HG03575 (cell line): ENCODE measurements around the gene CBY1.

Experiments used
- ATAC-seq: cut with Tn5 transposase; IDR thresholded peaks from one replicate; pipeline ENCODE4 v1.9.1; 2021; ENCODE audit not compliant: unreplicated experiment, insufficient number of reproducible peaks, low FRiP score; ENCODE audit errors: extremely low read depth

Gene CBY1

DNA sequence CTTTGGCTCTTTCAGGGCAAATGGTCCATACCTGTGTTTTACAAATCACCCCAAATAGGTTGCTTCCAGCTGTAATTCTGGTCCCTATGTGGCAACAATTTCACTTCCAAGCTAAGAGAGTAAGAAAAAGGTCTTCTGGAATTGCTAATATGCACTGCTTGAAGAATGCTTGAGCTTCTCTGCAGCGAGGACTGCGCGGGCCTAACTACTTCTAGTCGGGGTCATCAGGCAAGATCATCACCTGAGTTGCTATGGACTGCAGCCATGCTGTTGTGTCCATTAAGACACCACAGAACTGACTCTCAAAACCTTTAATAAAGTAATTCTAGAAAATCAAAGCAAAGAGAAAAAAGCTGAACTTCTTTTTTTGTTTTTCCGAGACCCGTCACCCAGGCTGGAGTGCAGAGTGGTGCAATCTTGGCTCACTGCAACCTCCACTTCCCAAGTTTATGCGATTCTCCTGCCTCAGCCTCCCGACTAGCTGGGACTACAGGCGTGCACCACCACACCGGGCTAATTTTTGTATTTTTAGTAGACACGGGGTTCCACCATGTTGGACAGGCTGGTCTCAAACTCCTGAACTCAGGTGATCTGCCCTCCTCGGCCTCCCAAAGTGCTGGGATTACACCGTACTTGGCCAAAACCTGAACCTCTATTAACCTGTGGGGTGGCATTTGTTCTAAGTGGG, 42.1 kb downstream of the CBY1 start:
- ATAC-seq, result no peak

DNA sequence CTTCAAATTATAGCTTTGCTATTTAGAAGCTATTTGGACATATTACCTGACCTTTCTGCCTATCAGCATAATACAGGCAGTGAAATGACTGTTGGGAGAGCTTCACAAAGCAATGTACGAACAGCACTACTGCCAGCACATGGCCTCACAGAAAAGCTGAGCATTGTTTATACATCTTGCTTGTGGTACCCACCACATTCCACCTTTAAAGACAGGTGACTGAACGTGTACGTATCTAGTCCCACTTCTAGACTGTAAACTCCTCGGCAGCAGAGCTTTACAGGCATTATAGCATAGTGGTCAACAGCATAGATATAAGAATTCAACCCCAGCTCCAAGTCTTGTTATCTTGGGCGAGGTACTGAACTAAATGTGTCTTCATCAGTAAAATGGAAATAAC, 42.7 kb downstream of the CBY1 start:
- ATAC-seq, result no peak

DNA sequence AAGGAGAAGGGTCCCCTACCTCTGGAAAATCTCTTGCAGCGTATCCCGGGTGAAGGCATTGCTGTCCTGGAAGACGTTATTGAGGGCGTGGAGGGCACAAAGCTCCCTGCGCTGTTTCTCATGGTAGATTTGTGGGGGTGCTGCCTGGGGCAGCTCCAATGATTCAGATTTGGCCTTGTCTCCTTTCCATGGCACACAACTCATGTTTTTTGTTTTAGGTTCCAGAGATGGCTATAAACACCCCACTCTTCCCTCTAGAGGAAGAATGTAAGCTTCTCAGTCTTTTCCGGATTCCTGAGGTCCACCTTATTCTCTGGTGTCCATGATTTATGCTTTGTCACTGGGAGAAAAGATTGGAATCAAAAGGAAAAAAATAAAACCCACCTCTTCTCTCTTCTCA, 43.3 kb downstream of the CBY1 start:
- ATAC-seq, result no peak

DNA sequence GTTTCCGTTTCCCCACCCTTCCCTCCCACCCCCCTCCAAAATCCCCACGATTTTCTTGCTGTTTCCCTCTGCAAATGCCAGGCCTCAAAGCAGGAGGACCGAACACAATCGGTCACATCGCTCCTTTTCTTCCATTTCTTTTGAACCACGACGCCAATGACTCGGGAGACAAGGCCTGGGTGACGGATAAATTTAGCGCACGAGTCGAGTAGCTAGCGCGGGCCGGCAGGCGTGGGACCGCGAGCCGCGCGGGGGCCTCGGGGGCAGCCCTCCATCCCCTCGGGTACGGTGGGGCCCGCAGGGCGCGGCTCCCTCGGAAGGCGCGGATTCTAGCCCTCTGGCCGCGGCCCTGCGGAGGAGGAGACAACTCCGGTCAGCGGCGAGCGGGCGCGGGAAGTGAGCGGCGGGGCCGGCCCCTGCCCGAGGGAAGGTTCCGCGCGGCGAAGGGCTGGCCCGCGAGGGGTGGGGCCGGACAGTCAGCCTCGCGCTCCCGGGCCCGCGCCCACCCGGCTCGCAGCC, 43.9 kb downstream of the CBY1 start:
- ATAC-seq, result no peak

DNA sequence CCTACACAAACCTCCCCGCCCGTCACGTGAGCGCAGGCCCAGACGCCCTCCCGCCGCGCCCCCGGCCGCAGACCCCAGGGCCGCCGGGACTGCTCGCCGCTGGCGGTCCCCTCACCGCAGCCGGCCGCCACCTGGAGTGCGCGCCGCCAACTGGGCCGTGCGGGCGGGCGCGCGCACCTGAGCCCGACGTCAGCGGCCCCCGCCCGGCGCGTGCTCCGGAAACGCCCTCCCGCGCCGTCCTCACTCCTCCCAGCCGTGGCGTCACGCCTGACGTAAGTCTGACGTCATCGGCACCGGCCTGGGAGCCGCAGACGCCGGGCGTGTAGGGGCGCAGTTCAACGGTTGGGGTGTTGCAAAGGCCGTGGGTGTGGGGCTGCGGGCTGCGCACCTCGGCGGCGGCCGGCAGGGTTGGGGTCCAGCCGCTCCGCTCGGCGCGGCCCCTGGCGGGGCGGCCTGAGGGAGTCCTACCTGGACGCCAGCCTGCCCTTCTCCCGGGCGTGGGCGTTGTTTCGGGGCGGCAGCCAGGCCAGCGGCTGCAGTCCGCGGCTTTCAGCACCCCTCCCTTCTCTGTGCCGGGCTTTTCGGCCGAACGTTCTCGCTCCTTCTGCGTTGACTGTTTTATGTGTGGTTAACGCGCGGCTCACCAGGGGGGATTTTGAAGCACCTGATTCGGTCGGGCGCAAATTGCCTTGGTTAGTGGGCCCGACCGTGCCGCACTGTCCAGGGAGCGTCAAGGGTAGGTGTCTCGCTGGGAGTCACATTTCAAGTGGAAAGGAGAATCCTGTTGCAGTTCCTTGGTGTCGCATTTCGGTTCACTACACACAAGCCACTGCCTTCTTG, 44.6 kb downstream of the CBY1 start, which contains the start of gene JOSD1:
TSS of gene JOSD1 (minus strand) at position 155 of the 840 bp plus-strand sequence. CDS start 956 bp downstream, outside the sequence.
- ATAC-seq, result no peak

- no peak for ATAC-seq
These were observed 48.3 kb downstream of the CBY1 start for GRCh38 chr22:38704654-38705234.

- peak; percentile 53 for ATAC-seq
These were observed 49.0 kb downstream of the CBY1 start, which contains the start of gene GTPBP1 for GRCh38 chr22:38705235-38706100. Gene GTPBP1, plus strand, starts transcription at chr22:38705944. Its CDS starts 12 bp downstream, at chr22:38705956.

- ATAC-seq, result no peak
These were observed 49.9 kb downstream of the CBY1 start for GRCh38 chr22:38706101-38706900.

GRCh38 chr22:38706901-38707195, 50.4 kb downstream of the CBY1 start:
- no peak for ATAC-seq

DNA sequence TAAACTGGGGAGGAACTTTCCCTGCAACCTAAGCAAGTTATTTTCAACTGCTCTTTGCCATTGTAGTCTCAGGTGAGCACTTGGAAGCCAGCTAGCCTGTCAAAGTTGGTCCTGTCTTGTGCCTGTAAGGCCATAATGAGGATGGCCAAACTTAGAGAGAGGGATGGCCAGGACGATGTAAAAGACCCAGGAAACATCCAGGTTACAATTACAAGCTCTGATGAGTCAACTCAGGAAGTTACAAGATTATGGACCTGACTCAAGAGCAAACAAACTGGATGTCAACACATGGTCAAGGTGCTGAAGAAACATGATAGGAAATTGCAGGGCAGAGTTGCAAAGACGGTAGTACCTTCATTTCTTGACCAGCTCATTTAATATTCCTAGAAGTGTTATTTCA, 50.9 kb downstream of the CBY1 start:
- no peak for ATAC-seq

- ATAC-seq, result no peak
These were observed 51.5 kb downstream of the CBY1 start for GRCh38 chr22:38707984-38708383.

- no peak for ATAC-seq
These were observed 52.9 kb downstream of the CBY1 start for GRCh38 chr22:38709306-38709705.

- ATAC-seq, result no peak
These were observed 53.9 kb downstream of the CBY1 start for GRCh38 chr22:38710351-38710750.

DNA sequence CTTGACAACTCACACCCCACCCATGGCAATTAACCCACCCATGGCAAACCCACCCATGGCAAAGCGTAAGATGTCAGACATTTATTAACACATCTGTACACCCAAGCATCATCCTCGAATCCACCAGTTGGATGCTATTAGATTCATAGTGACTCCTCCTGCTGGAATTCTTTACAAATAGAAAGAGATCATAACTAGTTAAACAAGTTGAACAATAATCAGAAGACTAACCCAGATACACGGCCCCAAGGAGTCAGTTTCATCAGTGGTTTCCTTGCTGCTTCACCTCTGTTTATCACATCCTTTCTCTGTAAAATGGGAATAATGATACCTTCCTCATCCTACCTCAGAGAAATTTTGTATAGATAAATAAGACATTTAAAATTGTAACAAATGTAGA, 54.4 kb downstream of the CBY1 start:
- no peak for ATAC-seq

- ATAC-seq, result no peak
These were observed 56.2 kb downstream of the CBY1 start for GRCh38 chr22:38712486-38713207.

DNA sequence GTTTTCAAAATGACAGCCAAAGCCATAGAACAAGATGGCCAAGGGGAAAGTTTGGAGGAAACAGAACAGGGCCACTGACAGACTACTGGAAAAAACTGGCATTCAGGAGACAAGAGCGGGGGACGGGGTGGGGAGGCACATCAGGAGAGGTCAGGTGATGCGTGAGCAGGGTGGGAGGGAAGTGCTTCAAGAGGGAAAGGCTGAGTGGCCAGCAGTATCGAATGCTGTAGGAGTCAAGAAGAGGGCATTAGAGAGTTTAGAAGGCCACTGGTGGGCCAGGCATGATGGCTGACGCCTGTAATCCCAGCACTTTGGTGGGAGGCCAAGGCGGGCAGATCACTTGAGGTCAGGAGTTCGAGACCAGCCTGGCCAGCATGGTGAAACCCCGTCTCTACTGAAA, 57.5 kb downstream of the CBY1 start:
- ATAC-seq, result no peak

GRCh38 chr22:38715176-38715764, 58.8 kb downstream of the CBY1 start:
- no peak for ATAC-seq
